MM.1S (cell line): ENCODE measurements around the gene PCNT.

Source experiments
- DNase-seq: peaks from one replicate; pipeline ENCODE4 v3.0.0-alpha.2; 2015
- H2AFZ ChIP-seq: fragments of 300-600 bp; sonication (generic); 2 replicates; pipeline ENCODE4 v1.6.0; 2016; ENCODE audit warnings: antibody characterized with exemption, low read length
- H3F3A ChIP-seq: fragments of 300-600 bp; sonication (generic); 2 replicates; pipeline ENCODE4 v1.6.1; 2016; ENCODE audit warnings: mild to moderate bottlenecking, antibody characterized with exemption, low read length, moderate library complexity, mixed read lengths; ENCODE audit not compliant: insufficient read depth
- H3K27ac ChIP-seq: fragments of 300-600 bp; sonication (generic); 2 replicates; pipeline ENCODE4 v1.5.1; 2016; ENCODE audit warnings: mild to moderate bottlenecking, low read length
- H3K27me3 ChIP-seq: fragments of 300-600 bp; sonication (generic); replicated peaks from 2 replicates; pipeline ENCODE4 v1.6.0; 2016; ENCODE audit warnings: low read length; ENCODE audit not compliant: insufficient read depth
- H3K36me3 ChIP-seq: fragments of 300-600 bp; sonication (generic); replicated peaks from 2 replicates; pipeline ENCODE4 v1.6.1; 2016; ENCODE audit warnings: mild to moderate bottlenecking, low read length, mixed read lengths; ENCODE audit not compliant: insufficient read depth
- H3K4me1 ChIP-seq: fragments of 300-600 bp; sonication (generic); 2 replicates; pipeline ENCODE4 v1.6.1; 2016; ENCODE audit warnings: low read length, mixed read lengths
- H3K4me2 ChIP-seq: fragments of 300-600 bp; sonication (generic); 2 replicates; pipeline ENCODE4 v1.6.0; 2016; ENCODE audit warnings: low read depth, low read length
- H3K4me3 ChIP-seq: fragments of 300-600 bp; sonication (generic); 2 replicates; pipeline ENCODE4 v1.5.1; 2016; ENCODE audit warnings: low read length, mixed read lengths
- H3K79me2 ChIP-seq: fragments of 300-600 bp; sonication (generic); 2 replicates; pipeline ENCODE4 v1.6.1; 2016; ENCODE audit warnings: mixed run types, low read length, mixed read lengths
- H3K9ac ChIP-seq: fragments of 300-600 bp; sonication (generic); 2 replicates; pipeline ENCODE4 v1.6.1; 2016; ENCODE audit warnings: low read length, mixed read lengths
- H3K9me2 ChIP-seq: fragments of 300-600 bp; sonication (generic); replicated peaks from 2 replicates; pipeline ENCODE4 v1.6.1; 2016; ENCODE audit warnings: mild to moderate bottlenecking, low read length, mixed read lengths; ENCODE audit not compliant: insufficient read depth
- H3K9me3 ChIP-seq: fragments of 300-600 bp; sonication (generic); replicated peaks from 2 replicates; pipeline ENCODE4 v1.6.1; 2016; ENCODE audit warnings: mild to moderate bottlenecking, low read length, mixed read lengths; ENCODE audit not compliant: insufficient read depth
- H4K20me1 ChIP-seq: fragments of 300-600 bp; sonication (generic); 2 replicates; pipeline ENCODE4 v1.6.1; 2016; ENCODE audit warnings: mild to moderate bottlenecking, low read length, moderate library complexity, mixed read lengths; ENCODE audit not compliant: insufficient read depth
- EZH2 ChIP-seq: fragments of 300-600 bp; sonication (generic); optimal IDR thresholded peaks from 2 replicates; pipeline ENCODE3; 2017; ENCODE audit warnings: low read depth, mild to moderate bottlenecking, antibody characterized with exemption, low read length, mixed read lengths
- EZH2phosphoT487 ChIP-seq: fragments of 300-600 bp; sonication (generic); IDR thresholded peaks from 2 replicates; pipeline ENCODE4 v1.6.1; 2018; ENCODE audit warnings: antibody characterized with exemption, low read length
- TF ChIP-seq, protein P1 (sequence below): fragments of 300-600 bp; sonication (generic); IDR thresholded peaks from 2 replicates; pipeline ENCODE4 v1.5.1; 2016; ENCODE audit warnings: antibody characterized with exemption, low read length, mixed read lengths

The PCNT gene

DNA sequence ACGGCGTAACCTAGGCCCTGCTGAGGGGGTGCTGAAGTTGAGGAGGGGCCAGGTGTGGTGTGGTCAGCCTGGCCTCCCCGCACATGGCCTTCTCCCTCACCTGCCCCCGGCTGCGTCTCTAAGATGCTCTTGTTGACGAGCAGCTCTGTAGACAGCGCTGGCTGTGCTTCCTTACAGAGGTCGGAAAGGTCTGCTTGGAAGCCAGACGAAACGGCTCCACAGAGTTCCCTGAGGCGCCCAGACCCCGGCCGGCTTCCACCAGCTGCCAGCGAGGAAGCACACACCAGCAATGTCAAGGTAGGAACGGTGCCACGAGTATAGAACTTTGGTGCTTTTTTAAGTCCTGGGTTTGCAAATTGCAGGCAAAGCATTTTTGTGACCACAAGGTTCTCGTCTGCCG is 116.0 kb downstream of the PCNT start:
- no peak overlapping the region for H3K4me3 ChIP-seq
- H3K36me3 ChIP-seq = peaks cover 43% of the 10 kb centered on the region
- no peak overlapping the region for H3K9ac ChIP-seq
- H3K27ac ChIP-seq = no peak overlapping the region
- H2AFZ ChIP-seq = no peak overlapping the region
- no peaks in the 10 kb centered on the region for H3K4me1 ChIP-seq
- 0 out of 2 replicates have a peak, but pooled peaks cover 2% of the 10 kb centered on the region for H3F3A ChIP-seq
- no peaks in the 10 kb centered on the region for H3K9me2 ChIP-seq
- no peak for DNase-seq
- H3K4me2 ChIP-seq = no peak overlapping the region
- H4K20me1 ChIP-seq = peaks cover 4% of the 10 kb centered on the region; the same call in 1 of the 2 replicates
- TF ChIP-seq EZH2phosphoT487 (no peak), EZH2 (no peak)
- TF ChIP-seq, protein P1, sequence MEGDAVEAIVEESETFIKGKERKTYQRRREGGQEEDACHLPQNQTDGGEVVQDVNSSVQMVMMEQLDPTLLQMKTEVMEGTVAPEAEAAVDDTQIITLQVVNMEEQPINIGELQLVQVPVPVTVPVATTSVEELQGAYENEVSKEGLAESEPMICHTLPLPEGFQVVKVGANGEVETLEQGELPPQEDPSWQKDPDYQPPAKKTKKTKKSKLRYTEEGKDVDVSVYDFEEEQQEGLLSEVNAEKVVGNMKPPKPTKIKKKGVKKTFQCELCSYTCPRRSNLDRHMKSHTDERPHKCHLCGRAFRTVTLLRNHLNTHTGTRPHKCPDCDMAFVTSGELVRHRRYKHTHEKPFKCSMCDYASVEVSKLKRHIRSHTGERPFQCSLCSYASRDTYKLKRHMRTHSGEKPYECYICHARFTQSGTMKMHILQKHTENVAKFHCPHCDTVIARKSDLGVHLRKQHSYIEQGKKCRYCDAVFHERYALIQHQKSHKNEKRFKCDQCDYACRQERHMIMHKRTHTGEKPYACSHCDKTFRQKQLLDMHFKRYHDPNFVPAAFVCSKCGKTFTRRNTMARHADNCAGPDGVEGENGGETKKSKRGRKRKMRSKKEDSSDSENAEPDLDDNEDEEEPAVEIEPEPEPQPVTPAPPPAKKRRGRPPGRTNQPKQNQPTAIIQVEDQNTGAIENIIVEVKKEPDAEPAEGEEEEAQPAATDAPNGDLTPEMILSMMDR = no peak
- H3K79me2 ChIP-seq = no peaks in the 10 kb centered on the region
- H3K9me3 ChIP-seq = no peaks in the 10 kb centered on the region
- no peaks in the 10 kb centered on the region for H3K27me3 ChIP-seq

DNA sequence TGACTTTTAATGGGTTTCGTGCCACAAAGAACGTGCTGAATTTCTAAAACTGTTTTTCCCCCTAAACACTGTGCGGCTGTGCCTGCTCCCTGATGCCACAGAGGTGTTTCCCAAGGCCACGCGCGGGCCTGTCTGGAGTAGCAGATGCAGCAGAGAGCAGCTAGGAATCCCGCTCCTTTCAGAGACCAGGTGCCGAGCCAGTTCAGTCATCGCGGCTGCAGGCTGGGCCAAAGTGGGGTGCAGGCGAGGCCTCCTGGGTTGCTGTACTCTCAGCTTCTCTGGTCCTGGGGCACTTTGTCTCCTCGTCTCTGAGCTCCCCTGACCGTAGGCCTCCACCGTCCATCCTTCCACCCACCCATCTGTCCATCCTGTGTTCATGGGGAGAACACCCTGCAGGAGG is 117.4 kb downstream of the PCNT start:
- Histone ChIP-seq H3K27me3 (no peaks in the 10 kb centered on the region), H2AFZ (no peak overlapping the region), H3K4me3 (no peak overlapping the region), H3F3A (0 out of 2 replicates have a peak, but pooled peaks cover 5% of the 10 kb centered on the region), H3K36me3 (peaks cover 44% of the 10 kb centered on the region), H3K4me2 (no peak overlapping the region), H3K9me2 (no peaks in the 10 kb centered on the region), H3K9ac (no peak overlapping the region), H3K27ac (no peak overlapping the region), H4K20me1 (peaks cover 4% of the 10 kb centered on the region; the same call in 1 of the 2 replicates), H3K4me1 (no peaks in the 10 kb centered on the region), H3K79me2 (peaks cover under 1% of the 10 kb centered on the region; the same call in 1 of the 2 replicates), H3K9me3 (no peaks in the 10 kb centered on the region)
- no peak for DNase-seq
- TF ChIP-seq EZH2 = no peak
- TF ChIP-seq EZH2phosphoT487 = no peak
- TF ChIP-seq, protein P1 = no peak

DNA sequence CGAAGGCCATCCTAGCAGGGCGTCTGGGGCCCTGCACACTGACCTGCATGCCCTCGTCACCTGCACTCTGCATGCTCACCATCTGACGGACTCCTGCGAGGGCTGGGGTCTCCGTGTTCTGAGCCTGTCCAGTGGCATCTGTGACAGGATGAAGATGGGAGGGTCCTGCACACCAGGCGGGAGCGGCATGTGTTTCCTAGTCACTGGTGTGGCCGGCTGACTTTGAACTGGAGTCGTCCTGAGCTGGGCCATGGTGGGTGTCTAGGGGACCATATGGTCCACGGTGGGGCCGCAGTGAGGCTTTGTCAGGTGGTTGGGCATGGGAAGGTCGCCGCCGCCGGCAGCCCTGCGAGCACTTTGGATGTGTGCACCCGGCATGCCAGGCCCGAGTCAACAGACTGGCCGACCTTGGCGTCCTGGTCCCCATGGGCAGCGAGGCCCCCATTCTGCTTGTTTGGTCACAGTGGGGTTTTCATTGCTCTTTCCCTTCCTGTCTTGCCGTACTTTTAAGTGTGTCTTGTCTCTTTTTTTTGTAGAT is 118.1 kb downstream of the PCNT start:
- no peak for TF ChIP-seq EZH2phosphoT487
- TF ChIP-seq EZH2 = no peak
- TF ChIP-seq, protein P1 = no peak
- Histone ChIP-seq H3F3A (0 out of 2 replicates have a peak, but pooled peaks cover 5% of the 10 kb centered on the region), H3K36me3 (peaks cover 37% of the 10 kb centered on the region), H3K9ac (no peak overlapping the region), H4K20me1 (peaks cover 4% of the 10 kb centered on the region; the same call in 1 of the 2 replicates), H3K9me2 (no peaks in the 10 kb centered on the region), H2AFZ (no peak overlapping the region), H3K9me3 (no peaks in the 10 kb centered on the region), H3K4me1 (no peaks in the 10 kb centered on the region), H3K4me2 (no peak overlapping the region), H3K4me3 (no peak overlapping the region), H3K79me2 (peaks cover 6% of the 10 kb centered on the region), H3K27me3 (no peaks in the 10 kb centered on the region), H3K27ac (no peak overlapping the region)
- no peak for DNase-seq
